Fibroblast of lung (primary cell): ENCODE measurements around the gene CR2.

ENCODE experiments used
- CTCF ChIP-seq, 2 donors: IDR thresholded peaks in 1 of 2; conservative IDR thresholded peaks in 1 of 2; 1 replicate in 1 of 2; 2 replicates in 1 of 2; pipeline ENCODE4 v1.5.1; 2011 to 2012; ENCODE audit warnings: low read length in 2 of 2, control low read depth in 1 of 2, inconsistent platforms in 1 of 2, low read depth in 1 of 2, mild to moderate bottlenecking in 1 of 2
- EZH2 ChIP-seq: IDR thresholded peaks from 2 replicates; pipeline ENCODE4 v1.5.1; 2012; ENCODE audit warnings: low read length, control low read depth, mild to moderate bottlenecking; ENCODE audit errors: missing control alignments

- no peak for TF ChIP-seq CTCF (conservative IDR thresholded peaks at IDR 0.05 in 1 of 2, IDR thresholded peaks at IDR 0.05 in 1 of 2; ENCODE audit: low read depth in 1 of 2, low read length in 2 of 2)
- peak; percentile 18 for TF ChIP-seq EZH2
These were observed 42.0 kb downstream of the CR2 start, which contains the start of gene CR1 for GRCh38 chr1:207495801-207496792.
